Ishikawa (cell line): Measurements from ENCODE around the gene RICTOR.

Experiments used
- EP300 ChIP-seq: IDR thresholded peaks from 2 replicates; pipeline ENCODE4 v1.6.1; 2012; ENCODE audit warnings: borderline replicate concordance
- MAX ChIP-seq: IDR thresholded peaks from 2 replicates; pipeline ENCODE4 v1.6.1; 2012
- RAD21 ChIP-seq: IDR thresholded peaks from 2 replicates; pipeline ENCODE4 v1.6.1; 2012; ENCODE audit warnings: low read depth
- REST ChIP-seq: IDR thresholded peaks from 2 replicates; pipeline ENCODE4 v1.6.1; 2012; ENCODE audit warnings: low read depth, mild to moderate bottlenecking
- TEAD4 ChIP-seq: IDR thresholded peaks from 2 replicates; pipeline ENCODE4 v1.6.1; 2012
- USF1 ChIP-seq: IDR thresholded peaks from 2 replicates; pipeline ENCODE4 v1.6.1; 2012
- YY1 ChIP-seq: IDR thresholded peaks from 2 replicates; pipeline ENCODE4 v1.6.1; 2012; ENCODE audit warnings: low read depth

- no peak for TF ChIP-seq EP300
- no peak for TF ChIP-seq USF1
- no peak for TF ChIP-seq TEAD4
- TF ChIP-seq YY1, result no peak
- no peak for TF ChIP-seq RAD21
- no peak for TF ChIP-seq REST
- TF ChIP-seq MAX, result no peak
Observed at GRCh38 chr5:39114155-39114554, 40.0 kb upstream of the RICTOR start.
